Smooth muscle cell of the brain vasculature (primary cell): ENCODE measurements around the gene GDF3.
"Not testable (repeated sequence)": the region's sequence is repeated elsewhere in the genome, so short reads cannot be mapped to it uniquely, and the experiment has no call there.

Experiments used
- DNase-seq: peaks from one replicate; pipeline ENCODE4 v3.0.0-alpha.2; 2012; ENCODE audit warnings: low read depth, low spot score

GDF3 gene

GRCh38 chr12:7667125-7667524 is 28.4 kb downstream of the GDF3 start:
- no peak for DNase-seq

- no peak for DNase-seq
Measured at GRCh38 chr12:7666595-7666994, 29.0 kb downstream of the GDF3 start.

GRCh38 chr12:7661741-7662140 is 33.8 kb downstream of the GDF3 start:
- DNase-seq = no peak

- no peak for DNase-seq
Measured at GRCh38 chr12:7656121-7656520, 39.5 kb downstream of the GDF3 start.

- no peak for DNase-seq
Measured at GRCh38 chr12:7650091-7650490, 45.5 kb downstream of the GDF3 start.

- no peak for DNase-seq
Measured at GRCh38 chr12:7647071-7647470, 48.5 kb downstream of the GDF3 start.

- DNase-seq = no peak
Measured at GRCh38 chr12:7646178-7646475, 49.4 kb downstream of the GDF3 start.

- DNase-seq = peak; percentile 13
Measured at GRCh38 chr12:7645395-7646177, 50.0 kb downstream of the GDF3 start.

GRCh38 chr12:7642876-7643309 is 52.7 kb downstream of the GDF3 start:
- no peak for DNase-seq

GRCh38 chr12:7642287-7642686 is 53.3 kb downstream of the GDF3 start:
- DNase-seq = no peak

GRCh38 chr12:7640123-7640995 is 55.2 kb downstream of the GDF3 start:
- DNase-seq = not testable (repeated sequence)
